DMS 273 (cell line): Measurements from ENCODE around the gene RAB30.

Source experiments
- DNase-seq: peaks from one replicate; lab custom pipeline; 2025; ENCODE audit not compliant: unreplicated experiment; lab: John Stamatoyannopoulos, UW

Gene RAB30

GRCh38 chr11:83070731-83071566 lies 748 bp downstream of the RAB30 start:
- DNase-seq, result peak; percentile 65

- DNase-seq, result peak; percentile 71
These were observed 1.5 kb downstream of the RAB30 start for GRCh38 chr11:83070044-83070701.

- peak; percentile 31 for DNase-seq
These were observed 2.2 kb downstream of the RAB30 start for GRCh38 chr11:83069441-83070043.

GRCh38 chr11:83068568-83068967 lies 3.1 kb downstream of the RAB30 start:
- no peak for DNase-seq

GRCh38 chr11:83064011-83064410 lies 7.7 kb downstream of the RAB30 start:
- DNase-seq, result no peak

GRCh38 chr11:83063073-83063754 lies 8.5 kb downstream of the RAB30 start:
- DNase-seq, result no peak

- DNase-seq, result no peak
These were observed 9.8 kb downstream of the RAB30 start for GRCh38 chr11:83061883-83062282.

GRCh38 chr11:83060965-83061364 lies 10.7 kb downstream of the RAB30 start:
- DNase-seq, result no peak

- DNase-seq, result no peak
These were observed 14.0 kb downstream of the RAB30 start for GRCh38 chr11:83057721-83058120.

GRCh38 chr11:83056611-83057010 lies 15.1 kb downstream of the RAB30 start:
- no peak for DNase-seq

GRCh38 chr11:83056204-83056603 lies 15.5 kb downstream of the RAB30 start:
- no peak for DNase-seq

GRCh38 chr11:83054904-83055380 lies 16.8 kb downstream of the RAB30 start:
- DNase-seq, result no peak

GRCh38 chr11:83054001-83054400 lies 17.7 kb downstream of the RAB30 start:
- no peak for DNase-seq

GRCh38 chr11:83051760-83052671 lies 19.7 kb downstream of the RAB30 start:
- peak; percentile 19 for DNase-seq

GRCh38 chr11:83047515-83048225 lies 24.0 kb downstream of the RAB30 start:
- no peak for DNase-seq

GRCh38 chr11:83046621-83047172 lies 25.0 kb downstream of the RAB30 start:
- DNase-seq, result no peak

- DNase-seq, result no peak
These were observed 26.6 kb downstream of the RAB30 start for GRCh38 chr11:83044958-83045712.

GRCh38 chr11:83042964-83043711 lies 28.6 kb downstream of the RAB30 start:
- no peak for DNase-seq
